Transverse colon (tissue), 4 donors: ENCODE results near the gene TNFAIP8L3.
A peak's percentile ranks its signal among the peaks of the same experiment; 100 is the strongest.

ENCODE experiments used
- CTCF ChIP-seq, 5 experiments: fragments of 200-600 bp in 3 of 5; fragments of 450-650 bp in 2 of 5; sonication (generic) in 3 of 5; IDR thresholded peaks; 1 replicate in 2 of 5; 2 replicates in 3 of 5; pipeline ENCODE4 v1.5.1; 2016 to 2017; ENCODE audit warnings: antibody characterized with exemption in 5 of 5, inconsistent platforms in 3 of 5, mild to moderate bottlenecking in 2 of 5, moderate library complexity in 1 of 5
- POLR2AphosphoS5 ChIP-seq, 3 donors: sonication (generic); formaldehyde crosslinking; IDR thresholded peaks; one replicate each; pipeline ENCODE4 v1.6.1; 2016; ENCODE audit warnings: antibody characterized with exemption in 3 of 3

GRCh38 chr15:51129535-51130188, 35.0 kb upstream of the TNFAIP8L3 start:
- TF ChIP-seq POLR2AphosphoS5 (IDR thresholded peaks at IDR 0.05) (peak in 2 of 3 donors; percentile 29 to 56), CTCF (IDR thresholded peaks at IDR 0.05) (no peak)
